BLaER1 (cell line): ENCODE measurements around the gene COX15.

ENCODE experiments used
- H3K27ac ChIP-seq: shearing (Covaris generic); formaldehyde crosslinking; 2 replicates; pipeline ENCODE4 v1.8.1; 2022
- H3K27me3 ChIP-seq: shearing (Covaris generic); formaldehyde crosslinking; 2 replicates; pipeline ENCODE4 v1.8.1; 2022
- H3K36me3 ChIP-seq: shearing (Covaris generic); formaldehyde crosslinking; 2 replicates; pipeline ENCODE4 v1.8.1; 2022
- H3K4me1 ChIP-seq: shearing (Covaris generic); formaldehyde crosslinking; 2 replicates; pipeline ENCODE4 v1.8.1; 2022
- H3K4me2 ChIP-seq: shearing (Covaris generic); formaldehyde crosslinking; 2 replicates; pipeline ENCODE4 v1.8.1; 2022
- H3K4me3 ChIP-seq: shearing (Covaris generic); formaldehyde crosslinking; 2 replicates; pipeline ENCODE4 v1.8.1; 2022
- H3K9ac ChIP-seq: shearing (Covaris generic); formaldehyde crosslinking; 2 replicates; pipeline ENCODE4 v1.8.1; 2022
- H3K9me3 ChIP-seq: shearing (Covaris generic); formaldehyde crosslinking; 2 replicates; pipeline ENCODE4 v1.8.1; 2022
- H4K20me1 ChIP-seq: shearing (Covaris generic); formaldehyde crosslinking; 2 replicates; pipeline ENCODE4 v1.8.1; 2022
- Cebpa-rat ChIP-seq: shearing (Covaris generic); IDR thresholded peaks from 2 replicates; pipeline ENCODE4 v1.8.1; 2022

COX15 gene

GRCh38 chr10:99732033-99732842 is at the start of gene COX15, which contains the start of gene CUTC:
COX15 (minus strand) TSS chr10:99732127; CDS start chr10:99732049, 78 bp downstream.
CUTC (plus strand) TSS chr10:99732234; CDS start chr10:99732349, 115 bp downstream.
- Histone ChIP-seq H3K9ac (peak within 1 kb of the TSS; percentile 86), H4K20me1 (peaks cover 8% of the 10 kb centered on the region; the same call in 1 of the 2 replicates), H3K36me3 (peaks cover 42% of the 10 kb centered on the region), H3K27me3 (no peaks in the 10 kb centered on the region), H3K4me3 (peak within 1 kb of the TSS; percentile 79), H3K4me1 (peaks cover 24% of the 10 kb centered on the region), H3K4me2 (peak within 1 kb of the TSS; percentile 83), H3K27ac (peak within 1 kb of the TSS; percentile 85), H3K9me3 (no peaks in the 10 kb centered on the region)
- no peak for TF ChIP-seq Cebpa-rat

GRCh38 chr10:99779335-99779734 is 47.4 kb upstream of the COX15 start:
- H3K9me3 ChIP-seq = no peaks in the 10 kb centered on the region
- H3K9ac ChIP-seq = no peak overlapping the region
- H3K36me3 ChIP-seq = no peaks in the 10 kb centered on the region
- no peak overlapping the region for H3K4me3 ChIP-seq
- H3K27me3 ChIP-seq = no peaks in the 10 kb centered on the region
- H3K4me1 ChIP-seq = peaks cover 24% of the 10 kb centered on the region
- no peak overlapping the region for H3K4me2 ChIP-seq
- H3K27ac ChIP-seq = no peak overlapping the region
- TF ChIP-seq Cebpa-rat = no peak
- no peaks in the 10 kb centered on the region for H4K20me1 ChIP-seq

GRCh38 chr10:99777918-99778714 is 46.2 kb upstream of the COX15 start:
- Histone ChIP-seq H3K9ac (no peak overlapping the region), H3K4me3 (no peak overlapping the region), H3K9me3 (no peaks in the 10 kb centered on the region), H3K4me2 (peak overlapping the region; percentile 51; the same call in 1 of the 2 replicates), H3K4me1 (peaks cover 24% of the 10 kb centered on the region), H3K27ac (no peak overlapping the region), H3K36me3 (no peaks in the 10 kb centered on the region), H4K20me1 (no peaks in the 10 kb centered on the region), H3K27me3 (no peaks in the 10 kb centered on the region)
- TF ChIP-seq Cebpa-rat = no peak

- no peaks in the 10 kb centered on the region for H3K27me3 ChIP-seq
- TF ChIP-seq Cebpa-rat = no peak
- H3K36me3 ChIP-seq = no peaks in the 10 kb centered on the region
- peaks cover 24% of the 10 kb centered on the region for H3K4me1 ChIP-seq
- H3K4me2 ChIP-seq = no peak overlapping the region
- H4K20me1 ChIP-seq = no peaks in the 10 kb centered on the region
- no peak overlapping the region for H3K27ac ChIP-seq
- no peaks in the 10 kb centered on the region for H3K9me3 ChIP-seq
- H3K9ac ChIP-seq = no peak overlapping the region
- no peak overlapping the region for H3K4me3 ChIP-seq
These were observed 43.9 kb upstream of the COX15 start for GRCh38 chr10:99775850-99776249.

- H3K9me3 ChIP-seq = no peaks in the 10 kb centered on the region
- H3K27me3 ChIP-seq = no peaks in the 10 kb centered on the region
- H3K36me3 ChIP-seq = no peaks in the 10 kb centered on the region
- H3K9ac ChIP-seq = no peak overlapping the region
- TF ChIP-seq Cebpa-rat = no peak
- H3K27ac ChIP-seq = no peak overlapping the region
- no peak overlapping the region for H3K4me2 ChIP-seq
- H3K4me1 ChIP-seq = no peaks in the 10 kb centered on the region
- no peaks in the 10 kb centered on the region for H4K20me1 ChIP-seq
- no peak overlapping the region for H3K4me3 ChIP-seq
These were observed 38.6 kb upstream of the COX15 start for GRCh38 chr10:99770408-99771045.

GRCh38 chr10:99769706-99770105 is 37.8 kb upstream of the COX15 start:
- Histone ChIP-seq H3K27ac (no peak overlapping the region), H3K4me2 (no peak overlapping the region)
- no peak for TF ChIP-seq Cebpa-rat

GRCh38 chr10:99768556-99768955 is 36.6 kb upstream of the COX15 start:
- no peaks in the 10 kb centered on the region for H3K4me1 ChIP-seq
- no peak overlapping the region for H3K9ac ChIP-seq
- no peak overlapping the region for H3K4me3 ChIP-seq
- no peaks in the 10 kb centered on the region for H3K27me3 ChIP-seq
- H3K27ac ChIP-seq = no peak overlapping the region
- 0 out of 2 replicates have a peak, but pooled peaks cover under 1% of the 10 kb centered on the region for H3K36me3 ChIP-seq
- no peaks in the 10 kb centered on the region for H4K20me1 ChIP-seq
- TF ChIP-seq Cebpa-rat = no peak
- H3K9me3 ChIP-seq = no peaks in the 10 kb centered on the region
- H3K4me2 ChIP-seq = no peak overlapping the region

More at GRCh38 chr10:99769706-99770105, 37.8 kb upstream of the COX15 start:
- H3K4me1 ChIP-seq = no peaks in the 10 kb centered on the region
- H4K20me1 ChIP-seq = no peaks in the 10 kb centered on the region
- no peaks in the 10 kb centered on the region for H3K27me3 ChIP-seq
- H3K9me3 ChIP-seq = no peaks in the 10 kb centered on the region
- H3K9ac ChIP-seq = no peak overlapping the region
- no peak overlapping the region for H3K4me3 ChIP-seq
- no peaks in the 10 kb centered on the region for H3K36me3 ChIP-seq

GRCh38 chr10:99767901-99768300 is 36.0 kb upstream of the COX15 start:
- no peak for TF ChIP-seq Cebpa-rat

GRCh38 chr10:99766302-99766681 is 34.4 kb upstream of the COX15 start:
- Histone ChIP-seq H3K36me3 (peaks cover 20% of the 10 kb centered on the region), H4K20me1 (no peaks in the 10 kb centered on the region), H3K27me3 (no peaks in the 10 kb centered on the region), H3K9ac (no peak overlapping the region), H3K4me3 (no peak overlapping the region), H3K9me3 (0 out of 2 replicates have a peak, but pooled peaks cover 4% of the 10 kb centered on the region), H3K27ac (no peak overlapping the region), H3K4me2 (no peak overlapping the region), H3K4me1 (no peaks in the 10 kb centered on the region)
- TF ChIP-seq Cebpa-rat = no peak

More at GRCh38 chr10:99767901-99768300, 36.0 kb upstream of the COX15 start:
- Histone ChIP-seq H4K20me1 (no peaks in the 10 kb centered on the region), H3K27me3 (no peaks in the 10 kb centered on the region), H3K4me2 (no peak overlapping the region), H3K4me1 (no peaks in the 10 kb centered on the region), H3K9me3 (no peaks in the 10 kb centered on the region), H3K36me3 (peaks cover 7% of the 10 kb centered on the region; the same call in 1 of the 2 replicates), H3K9ac (no peak overlapping the region), H3K27ac (no peak overlapping the region), H3K4me3 (no peak overlapping the region)
